ENCODE results near the gene KCNN2. TPM values are rescaled to one million over a fixed set of nuclear protein-coding genes. Genes with fewer than 3 reads are reported as not detected.

The KCNN2 gene
- 4.6 and 5.1 TPM in 2 replicates for polyA plus RNA-seq (2011; rRNA removed)
- 12.1 and 13.1 TPM in 2 replicates for polyA minus RNA-seq (2011; rRNA and poly(A)+ RNA removed)

DNA sequence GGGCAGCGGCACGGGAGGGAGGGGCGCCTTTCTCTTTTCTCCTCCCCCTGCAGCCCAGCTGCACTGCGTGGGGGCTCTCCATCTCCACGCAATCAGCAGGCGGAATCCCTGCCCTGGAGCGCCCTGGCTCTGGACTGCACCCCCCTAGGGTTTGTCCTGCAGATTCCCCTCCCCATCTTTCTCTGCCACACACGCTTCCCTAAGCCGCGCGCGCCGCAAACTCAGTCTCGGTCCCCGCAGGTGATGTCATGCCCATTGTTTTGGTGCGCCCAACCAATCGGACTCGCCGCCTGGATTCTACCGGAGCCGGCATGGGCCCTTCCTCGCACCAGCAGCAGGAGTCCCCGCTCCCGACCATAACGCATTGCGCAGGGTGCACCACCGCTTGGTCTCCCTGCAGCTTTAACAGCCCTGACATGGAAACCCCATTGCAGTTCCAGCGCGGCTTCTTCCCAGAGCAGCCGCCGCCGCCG lies at the start of gene KCNN2:
KCNN2 (plus strand) TSS at position 347 of the 473 bp plus-strand sequence; CDS start at position 417, 70 bp downstream.
- Histone ChIP-seq H3K4me3 (ENCODE audit: low read depth, low read length) (peak within 1 kb of the TSS; percentile 62), H3K27me3 (ENCODE audit: control insufficient read depth, insufficient read depth, low read length) (no peaks in the 10 kb centered on the region; the same call in none of the 2 replicates), H3K36me3 (ENCODE audit: control insufficient read depth, insufficient read depth, low read length) (no peaks in the 10 kb centered on the region)
- TF ChIP-seq, protein P1, sequence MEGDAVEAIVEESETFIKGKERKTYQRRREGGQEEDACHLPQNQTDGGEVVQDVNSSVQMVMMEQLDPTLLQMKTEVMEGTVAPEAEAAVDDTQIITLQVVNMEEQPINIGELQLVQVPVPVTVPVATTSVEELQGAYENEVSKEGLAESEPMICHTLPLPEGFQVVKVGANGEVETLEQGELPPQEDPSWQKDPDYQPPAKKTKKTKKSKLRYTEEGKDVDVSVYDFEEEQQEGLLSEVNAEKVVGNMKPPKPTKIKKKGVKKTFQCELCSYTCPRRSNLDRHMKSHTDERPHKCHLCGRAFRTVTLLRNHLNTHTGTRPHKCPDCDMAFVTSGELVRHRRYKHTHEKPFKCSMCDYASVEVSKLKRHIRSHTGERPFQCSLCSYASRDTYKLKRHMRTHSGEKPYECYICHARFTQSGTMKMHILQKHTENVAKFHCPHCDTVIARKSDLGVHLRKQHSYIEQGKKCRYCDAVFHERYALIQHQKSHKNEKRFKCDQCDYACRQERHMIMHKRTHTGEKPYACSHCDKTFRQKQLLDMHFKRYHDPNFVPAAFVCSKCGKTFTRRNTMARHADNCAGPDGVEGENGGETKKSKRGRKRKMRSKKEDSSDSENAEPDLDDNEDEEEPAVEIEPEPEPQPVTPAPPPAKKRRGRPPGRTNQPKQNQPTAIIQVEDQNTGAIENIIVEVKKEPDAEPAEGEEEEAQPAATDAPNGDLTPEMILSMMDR (IDR thresholded peaks at IDR 0.05; ENCODE audit: insufficient read depth, low read depth, low read length) = no peak
- CTCF ChIA-PET = interaction anchor here (1.4 to 6.2 kb wide), 4 partner anchors 19 to 555 kb away, joined by 3 to 104 read pairs (median 4); no protein-coding TSS in a partner anchor
- peak; percentile 59 for DNase-seq (ENCODE audit: low read depth)
- POLR2A ChIA-PET = no interaction called here

DNA sequence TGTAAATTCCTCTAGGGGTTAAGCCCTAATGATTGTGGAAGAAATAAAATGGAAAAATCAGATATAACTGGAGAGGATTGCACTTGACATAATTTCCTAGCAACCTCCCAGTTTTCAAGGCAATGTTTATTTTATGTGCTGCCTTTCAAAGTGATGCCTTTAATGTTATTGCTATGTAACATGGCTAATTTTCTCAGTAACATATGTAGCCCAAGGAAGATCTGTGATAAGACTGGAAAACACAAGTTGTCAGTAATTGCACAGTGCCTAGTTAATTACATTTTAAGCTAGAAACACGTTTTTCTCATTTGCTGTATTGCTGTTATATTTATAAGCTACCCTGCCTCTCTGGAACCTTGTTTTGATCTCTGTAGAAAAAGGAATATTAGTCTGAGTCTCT lies 49.2 kb upstream of the KCNN2 start:
- CTCF ChIA-PET = interaction anchor here (0.7 to 1.7 kb wide), 4 partner anchors 17 to 247 kb away, joined by 3 to 5 read pairs (median 4); no protein-coding TSS in a partner anchor
- H3K4me3 ChIP-seq (ENCODE audit: low read depth, low read length) = no peak overlapping the region

DNA sequence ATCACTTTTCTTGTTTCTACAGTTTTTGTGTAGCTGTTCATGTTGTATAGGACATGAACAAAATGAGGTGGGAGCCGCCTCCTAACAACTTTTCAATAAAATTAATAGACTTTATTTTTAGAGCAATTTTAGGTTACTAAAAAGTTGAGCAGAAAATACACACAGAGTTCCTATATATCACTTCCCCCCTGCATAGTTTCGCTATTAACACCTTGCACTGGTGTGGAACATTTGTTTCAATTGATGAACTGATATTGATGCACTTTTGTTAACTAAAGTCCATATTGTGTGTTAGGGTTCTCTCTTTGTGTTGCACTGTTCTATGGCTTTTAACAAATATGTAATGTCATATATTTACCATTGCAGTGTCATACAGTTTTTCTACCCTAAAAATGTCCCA lies 47.8 kb upstream of the KCNN2 start:
- ChIA-PET POLR2A (no interaction called here), CTCF (no interaction called here)
- TF ChIP-seq, protein P1 (IDR thresholded peaks at IDR 0.05; ENCODE audit: insufficient read depth, low read depth, low read length) = no peak
- Histone ChIP-seq H3K4me3 (ENCODE audit: low read depth, low read length) (no peak overlapping the region), H3K27me3 (ENCODE audit: control insufficient read depth, insufficient read depth, low read length) (no peaks in the 10 kb centered on the region), H3K36me3 (ENCODE audit: control insufficient read depth, insufficient read depth, low read length) (no peaks in the 10 kb centered on the region)
- no peak for DNase-seq (ENCODE audit: low read depth)

More for the DNA sequence above, 49.2 kb upstream of the KCNN2 start:
- TF ChIP-seq, protein P1 (IDR thresholded peaks at IDR 0.05; ENCODE audit: insufficient read depth, low read depth, low read length) = no peak
- H3K27me3 ChIP-seq (ENCODE audit: control insufficient read depth, insufficient read depth, low read length) = no peaks in the 10 kb centered on the region
- POLR2A ChIA-PET = no interaction called here
- H3K36me3 ChIP-seq (ENCODE audit: control insufficient read depth, insufficient read depth, low read length) = no peaks in the 10 kb centered on the region
- no peak for DNase-seq (ENCODE audit: low read depth)

DNA sequence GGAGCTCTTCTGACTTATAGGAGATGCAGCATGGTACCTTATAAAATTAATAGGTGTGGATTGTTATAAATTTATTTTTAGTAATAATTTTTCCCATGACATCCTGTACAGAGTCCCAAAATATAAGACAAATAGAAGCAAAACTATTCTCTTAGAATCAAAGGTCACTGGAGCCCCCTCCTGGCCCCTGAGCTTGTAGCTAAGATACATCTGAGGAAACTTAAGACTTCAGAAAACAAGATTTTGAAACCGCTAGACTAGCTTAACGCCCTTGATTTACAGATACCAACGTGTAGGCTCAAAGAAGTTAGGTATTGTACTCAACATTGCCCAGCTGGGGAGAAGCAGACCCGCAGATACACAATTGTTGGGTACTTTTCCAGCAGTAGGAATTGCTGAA lies 45.7 kb upstream of the KCNN2 start:
- TF ChIP-seq, protein P1 (IDR thresholded peaks at IDR 0.05; ENCODE audit: insufficient read depth, low read depth, low read length) = no peak; the same call in 1 of the 2 replicates
- no peaks in the 10 kb centered on the region for H3K27me3 ChIP-seq (ENCODE audit: control insufficient read depth, insufficient read depth, low read length)
- DNase-seq (ENCODE audit: low read depth) = no peak
- H3K36me3 ChIP-seq (ENCODE audit: control insufficient read depth, insufficient read depth, low read length) = no peaks in the 10 kb centered on the region
- H3K4me3 ChIP-seq (ENCODE audit: low read depth, low read length) = no peak overlapping the region
- CTCF ChIA-PET = interaction anchor here (0.7 to 1.4 kb wide), 7 partner anchors 12 to 240 kb away, joined by 3 to 4 read pairs (median 3); no protein-coding TSS in a partner anchor
- POLR2A ChIA-PET = interaction anchor here (0.6 kb wide), 1 partner anchor 13 kb away, joined by 3 read pairs; no protein-coding TSS in a partner anchor

DNA sequence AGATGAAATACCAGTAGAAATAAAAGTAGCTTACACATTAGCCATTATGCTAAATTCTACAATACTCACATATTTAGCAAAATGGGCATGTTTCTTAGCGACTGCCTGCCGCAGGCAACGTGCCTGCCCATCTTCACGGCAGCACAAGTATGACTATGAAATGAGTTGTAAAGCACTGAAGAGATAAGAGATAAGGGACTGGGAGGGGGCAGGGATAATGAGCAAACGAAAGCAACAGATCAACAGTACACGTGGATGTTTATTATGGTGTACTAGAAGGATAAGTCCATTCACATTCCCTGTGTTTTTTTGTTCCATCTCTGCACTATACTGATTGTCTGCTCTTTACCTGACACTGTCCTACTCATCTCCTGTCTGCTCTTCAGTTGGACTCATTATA lies 44.1 kb upstream of the KCNN2 start:
- ChIA-PET CTCF (interaction anchor here (1.0 to 1.1 kb wide), 2 partner anchors 38 to 42 kb away, joined by 3 read pairs; no protein-coding TSS in a partner anchor), POLR2A (no interaction called here)
- no peaks in the 10 kb centered on the region for H3K36me3 ChIP-seq (ENCODE audit: control insufficient read depth, insufficient read depth, low read length)
- H3K4me3 ChIP-seq (ENCODE audit: low read depth, low read length) = no peak overlapping the region
- no peaks in the 10 kb centered on the region for H3K27me3 ChIP-seq (ENCODE audit: control insufficient read depth, insufficient read depth, low read length)
- TF ChIP-seq, protein P1 (IDR thresholded peaks at IDR 0.05; ENCODE audit: insufficient read depth, low read depth, low read length) = no peak
- DNase-seq (ENCODE audit: low read depth) = no peak
